Measurements from ENCODE around the gene LILRB3. TPM values are rescaled to one million over a fixed set of nuclear protein-coding genes. Genes with fewer than 3 reads are reported as not detected.
A peak's percentile ranks its signal among the peaks of the same experiment; 100 is the strongest.
"Not testable (repeated sequence)": the region's sequence is repeated elsewhere in the genome, so short reads cannot be mapped to it uniquely, and the experiment has no call there.

Gene LILRB3
- total and polyA plus RNA-seq, 7 experiments from 2014 or later = 0.40 to 76.4 (median 2.1) TPM; not detected in 1

- H3K4me3 ChIP-seq (ENCODE audit: low read length) = no peak overlapping the region
- H3K27me3 ChIP-seq (ENCODE audit: control insufficient read depth in 2 of 2, insufficient read depth in 2 of 2, low read length in 2 of 2) = no peaks in the 10 kb centered on the region
- no peaks in the 10 kb centered on the region for H3K27me3 Mint-ChIP-seq
- intact Hi-C loops (cut with micrococcal nuclease) = loop anchor here (1.0 kb wide), 1 partner anchor 11 kb away; the partner anchor contains the start of gene MBOAT7 (in 2 of the 2)
- H3K36me3 ChIP-seq (ENCODE audit: control insufficient read depth in 2 of 3, insufficient read depth in 3 of 3, low read length in 3 of 3) = peaks cover 0 to 18% (median 2%) of the 10 kb centered on the region in 3 experiments
- H3K4me1 Mint-ChIP-seq = peaks cover 0 to 7% (median 0%) of the 10 kb centered on the region in 7 donors
- H3K27ac ChIP-seq (ENCODE audit: low read depth, low read length) = no peak overlapping the region
- ATAC-seq (peak; percentile 93), DNase-seq (peak in 5 of 9 donors; percentile 34 to 48 (median 46))
- H3K9me3 Mint-ChIP-seq = no peaks in the 10 kb centered on the region
- peaks cover 0 to 17% (median 5%) of the 10 kb centered on the region in 5 donors for H3K36me3 Mint-ChIP-seq
- H3K27ac Mint-ChIP-seq = peak overlapping the region in 1 of 9 donors; percentile 49
- CTCF ChIA-PET = interaction anchor here (0.6 kb wide), 1 partner anchor 9 kb away, joined by 3 read pairs; no protein-coding TSS in a partner anchor
- H3K9me3 ChIP-seq (ENCODE audit: control insufficient read depth in 2 of 3, low read length in 3 of 3) = no peaks in the 10 kb centered on the region
- H3K4me1 ChIP-seq (ENCODE audit: control insufficient read depth in 2 of 2, insufficient read depth in 2 of 2, low read length in 2 of 2) = no peaks in the 10 kb centered on the region
- no peak overlapping the region for H3K4me3 Mint-ChIP-seq
- POLR2A ChIA-PET = no interaction called here
Measured at GRCh38 chr19:54178581-54179261, 44.1 kb downstream of the LILRB3 start.

DNA sequence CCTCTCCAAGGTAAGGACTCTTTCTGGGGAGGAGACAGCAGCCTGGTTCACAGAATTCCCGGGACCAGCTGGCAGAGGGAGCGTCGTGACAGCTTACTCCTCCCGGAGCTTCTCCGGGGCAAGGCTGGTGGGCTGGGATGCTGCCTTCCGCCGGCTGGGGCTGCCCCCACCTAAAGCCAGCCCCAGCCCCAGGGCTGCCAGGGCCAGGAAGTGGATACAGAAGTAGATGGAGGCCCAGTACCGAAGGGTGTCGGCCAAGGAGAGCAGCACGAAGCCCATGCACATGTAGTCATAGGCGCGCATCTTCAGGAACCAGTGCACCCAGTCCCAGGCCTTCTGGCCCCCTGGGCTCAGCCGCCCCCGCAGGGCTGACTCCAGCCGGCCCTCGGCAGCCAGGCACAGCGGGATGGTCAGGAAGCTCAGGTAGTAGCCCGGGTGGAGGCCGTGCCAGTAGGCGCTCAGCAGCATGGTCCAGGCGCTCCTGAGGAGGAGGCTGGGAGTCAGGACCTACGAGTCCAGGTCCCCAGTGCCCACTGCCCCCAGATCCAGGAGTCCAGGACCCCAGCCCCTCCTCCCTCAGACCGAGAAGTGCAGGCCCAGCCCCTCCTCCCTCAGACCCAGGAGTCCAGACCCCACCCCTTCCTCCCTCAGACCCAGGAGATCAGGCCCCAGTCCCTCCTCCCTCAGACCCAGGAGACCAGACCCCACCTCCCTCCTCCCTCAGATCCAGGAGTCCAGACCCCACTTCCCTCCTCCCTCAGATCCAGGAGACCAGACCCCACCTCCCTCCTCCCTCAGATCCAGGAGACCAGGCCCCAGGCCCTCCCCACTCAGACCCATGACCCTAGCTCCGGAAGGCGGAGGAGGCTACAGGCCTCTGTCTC is 48.6 kb downstream of the LILRB3 start:
- H3K4me1 ChIP-seq (ENCODE audit: control insufficient read depth in 2 of 2, insufficient read depth in 2 of 2, low read length in 2 of 2) = no peaks in the 10 kb centered on the region
- H3K4me3 ChIP-seq (ENCODE audit: low read length) = no peak overlapping the region
- DNase-seq (no peak), ATAC-seq (no peak)
- peaks cover 0 to 10% (median 0%) of the 10 kb centered on the region in 3 experiments for H3K36me3 ChIP-seq (ENCODE audit: control insufficient read depth in 2 of 3, insufficient read depth in 3 of 3, low read length in 3 of 3)
- no peak overlapping the region for H3K27ac ChIP-seq (ENCODE audit: low read depth, low read length)
- H3K9me3 Mint-ChIP-seq = no peaks in the 10 kb centered on the region
- intact Hi-C loops (cut with micrococcal nuclease) = no loop called here
- H3K4me1 Mint-ChIP-seq = peaks cover 0 to 7% (median 0%) of the 10 kb centered on the region in 7 donors
- POLR2A ChIA-PET = interaction anchor here (0.6 to 2.2 kb wide), 4 partner anchors 13 to 17 kb away, joined by 4 to 7 read pairs (median 5); partner anchors contain the start of genes LENG1 and TSEN34
- CTCF ChIA-PET = interaction anchor here (1.0 to 1.1 kb wide), 2 partner anchors 57 to 92 kb away, joined by 4 to 7 read pairs; no protein-coding TSS in a partner anchor
- H3K27me3 Mint-ChIP-seq = no peaks in the 10 kb centered on the region
- peak overlapping the region in 1 of 9 donors; percentile 18 for H3K27ac Mint-ChIP-seq
- H3K36me3 Mint-ChIP-seq = peaks cover 0 to 14% (median 5%) of the 10 kb centered on the region in 5 donors
- H3K27me3 ChIP-seq (ENCODE audit: control insufficient read depth in 2 of 2, insufficient read depth in 2 of 2, low read length in 2 of 2) = no peaks in the 10 kb centered on the region
- H3K9me3 ChIP-seq (ENCODE audit: control insufficient read depth in 2 of 3, low read length in 3 of 3) = no peaks in the 10 kb centered on the region
- no peak overlapping the region for H3K4me3 Mint-ChIP-seq

DNA sequence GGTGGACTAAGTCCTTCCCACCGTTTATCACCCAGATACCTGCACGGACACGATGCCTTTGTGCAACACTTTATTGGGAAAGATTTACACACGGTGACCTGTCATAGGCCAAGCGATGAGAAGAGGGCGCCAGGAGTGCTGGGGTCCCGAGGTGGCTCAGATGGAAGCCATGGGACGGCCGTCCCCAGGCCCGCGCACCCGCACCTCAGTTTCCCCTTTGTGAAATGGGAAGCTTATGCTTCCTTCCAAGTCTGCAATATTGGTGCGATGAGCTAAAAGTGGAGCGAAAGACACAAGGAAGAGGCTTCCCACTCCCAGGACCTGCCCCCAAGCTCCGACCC is 49.5 kb downstream of the LILRB3 start:
- H3K27me3 ChIP-seq (ENCODE audit: control insufficient read depth in 2 of 2, insufficient read depth in 2 of 2, low read length in 2 of 2) = no peaks in the 10 kb centered on the region
- no peak overlapping the region for H3K27ac ChIP-seq (ENCODE audit: low read depth, low read length)
- H3K4me3 ChIP-seq (ENCODE audit: low read length) = no peak overlapping the region
- DNase-seq = no peak
- peaks cover 0 to 8% (median 3%) of the 10 kb centered on the region in 5 donors for H3K36me3 Mint-ChIP-seq
- no peaks in the 10 kb centered on the region for H3K9me3 Mint-ChIP-seq
- POLR2A ChIA-PET = interaction anchor here (1.5 to 2.2 kb wide), 3 partner anchors 14 to 18 kb away, joined by 4 to 7 read pairs (median 6); partner anchors contain the start of genes LENG1 and TSEN34
- no peak overlapping the region for H3K4me3 Mint-ChIP-seq
- intact Hi-C loops (cut with micrococcal nuclease) = no loop called here
- H3K9me3 ChIP-seq (ENCODE audit: control insufficient read depth in 2 of 3, low read length in 3 of 3) = no peaks in the 10 kb centered on the region
- peaks cover 0 to 8% (median 0%) of the 10 kb centered on the region in 3 experiments for H3K36me3 ChIP-seq (ENCODE audit: control insufficient read depth in 2 of 3, insufficient read depth in 3 of 3, low read length in 3 of 3)
- H3K27ac Mint-ChIP-seq = no peak overlapping the region
- CTCF ChIA-PET = interaction anchor here (1.0 to 1.1 kb wide), 2 partner anchors 58 to 93 kb away, joined by 4 to 7 read pairs; no protein-coding TSS in a partner anchor
- peaks cover 2% of the 10 kb centered on the region in 2 donors for H3K4me1 ChIP-seq (ENCODE audit: control insufficient read depth in 2 of 2, insufficient read depth in 2 of 2, low read length in 2 of 2)
- H3K27me3 Mint-ChIP-seq = no peaks in the 10 kb centered on the region
- peaks cover 0 to 7% (median 2%) of the 10 kb centered on the region in 7 donors for H3K4me1 Mint-ChIP-seq
- ATAC-seq = no peak

DNA sequence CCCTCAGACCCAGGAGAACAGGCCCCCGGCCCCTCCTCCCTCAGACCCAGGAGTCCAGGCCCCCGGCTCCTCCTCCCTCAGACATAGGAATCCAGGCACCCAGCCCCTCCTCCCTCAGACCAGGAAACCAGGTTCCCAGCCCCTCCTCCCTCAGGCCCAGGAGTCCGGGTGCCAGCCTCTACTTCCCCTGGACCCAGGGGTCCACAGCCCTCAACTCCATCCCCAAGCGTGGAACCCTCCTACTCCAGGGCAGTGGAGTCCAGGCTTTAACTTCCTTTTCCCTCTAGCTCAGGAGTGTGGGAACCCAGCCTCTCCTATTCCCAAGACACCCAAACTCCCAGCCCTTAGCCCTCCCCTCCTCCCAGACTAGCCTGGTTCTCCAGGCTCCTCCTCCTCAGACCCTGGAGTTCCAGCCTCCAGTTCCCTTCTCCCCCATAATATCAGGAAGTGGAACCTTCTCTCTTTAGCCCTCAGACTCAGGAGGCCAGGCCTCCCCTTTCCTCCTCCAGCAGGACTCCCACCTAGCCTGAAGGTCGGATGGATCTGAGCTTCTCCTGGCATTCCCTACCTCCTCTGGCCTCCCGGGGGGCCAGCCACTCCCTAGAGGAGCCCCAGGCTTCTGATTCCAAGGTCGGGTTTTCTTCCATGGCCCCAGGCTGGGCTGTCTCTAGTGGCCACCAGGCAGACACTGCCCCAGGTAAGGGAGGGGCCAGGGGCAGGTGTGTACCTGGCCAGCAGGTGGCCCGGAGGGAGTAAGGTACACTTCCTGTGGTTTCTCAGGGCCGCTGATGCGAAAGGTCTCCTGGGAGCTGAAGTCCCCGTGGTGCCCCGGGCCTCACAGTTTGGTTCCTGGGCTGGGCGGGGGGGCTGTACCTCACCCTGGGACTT is 50.1 kb downstream of the LILRB3 start, which contains the start of gene TMC4:
Gene TMC4 (minus strand): TSS at position 690 of the 888 bp plus-strand sequence. CDS start 43 bp downstream, at position 647.
- no peaks in the 10 kb centered on the region for H3K9me3 Mint-ChIP-seq
- no peak within 1 kb of the TSS for H3K4me3 Mint-ChIP-seq
- H3K4me3 ChIP-seq (ENCODE audit: low read length) = no peak within 1 kb of the TSS
- H3K4me1 Mint-ChIP-seq = peaks cover 0 to 7% (median 5%) of the 10 kb centered on the region in 7 donors
- CTCF ChIA-PET = interaction anchor here (1.0 to 1.1 kb wide), 2 partner anchors 58 to 94 kb away, joined by 4 to 7 read pairs; no protein-coding TSS in a partner anchor
- DNase-seq (no peak), ATAC-seq (no peak)
- H3K27ac Mint-ChIP-seq = no peak within 1 kb of the TSS
- no peaks in the 10 kb centered on the region for H3K9me3 ChIP-seq (ENCODE audit: control insufficient read depth in 2 of 3, low read length in 3 of 3)
- H3K27me3 ChIP-seq (ENCODE audit: control insufficient read depth in 2 of 2, insufficient read depth in 2 of 2, low read length in 2 of 2) = no peaks in the 10 kb centered on the region
- H3K27me3 Mint-ChIP-seq = no peaks in the 10 kb centered on the region
- POLR2A ChIA-PET = interaction anchor here (1.0 to 2.4 kb wide), 5 partner anchors 14 to 28 kb away, joined by 4 to 9 read pairs (median 6); partner anchors contain the start of genes LENG1, MBOAT7, RPS9 and TSEN34
- peaks cover 3 to 4% of the 10 kb centered on the region in 2 donors for H3K4me1 ChIP-seq (ENCODE audit: control insufficient read depth in 2 of 2, insufficient read depth in 2 of 2, low read length in 2 of 2)
- intact Hi-C loops (cut with micrococcal nuclease) = no loop called here
- H3K36me3 ChIP-seq (ENCODE audit: control insufficient read depth in 2 of 3, insufficient read depth in 3 of 3, low read length in 3 of 3) = peaks cover 0 to 6% (median 0%) of the 10 kb centered on the region in 3 experiments
- H3K36me3 Mint-ChIP-seq = peaks cover 0 to 4% (median 0%) of the 10 kb centered on the region in 5 donors
- no peak within 1 kb of the TSS for H3K27ac ChIP-seq (ENCODE audit: low read depth, low read length)

GRCh38 chr19:54171736-54172431 is 50.9 kb downstream of the LILRB3 start:
- H3K4me1 Mint-ChIP-seq; H3K4me3 ChIP-seq (ENCODE audit: low read length); H3K4me3 Mint-ChIP-seq; ATAC-seq; H3K9me3 Mint-ChIP-seq; H3K27ac Mint-ChIP-seq; DNase-seq; H3K27ac ChIP-seq (ENCODE audit: low read depth, low read length); intact Hi-C loops (cut with micrococcal nuclease); H3K9me3 ChIP-seq (ENCODE audit: control insufficient read depth in 2 of 3, low read length in 3 of 3); H3K36me3 Mint-ChIP-seq; H3K36me3 ChIP-seq (ENCODE audit: control insufficient read depth in 2 of 3, insufficient read depth in 3 of 3, low read length in 3 of 3); CTCF ChIA-PET; H3K4me1 ChIP-seq (ENCODE audit: control insufficient read depth in 2 of 2, insufficient read depth in 2 of 2, low read length in 2 of 2); H3K27me3 ChIP-seq (ENCODE audit: control insufficient read depth in 2 of 2, insufficient read depth in 2 of 2, low read length in 2 of 2); H3K27me3 Mint-ChIP-seq: not testable (repeated sequence)
- POLR2A ChIA-PET = interaction anchor here (0.6 to 2.4 kb wide), 3 partner anchors 17 to 198 kb away, joined by 4 to 9 read pairs (median 4); partner anchors contain the start of genes MBOAT7 and RPS9
